ENCODE measurements around the gene CALM1. TPM values are rescaled to one million over a fixed set of nuclear protein-coding genes. Genes with fewer than 3 reads are reported as not detected.

CALM1 gene
- total RNA-seq, 2 donors from 2014 or later: 355 to 493 TPM

DNA sequence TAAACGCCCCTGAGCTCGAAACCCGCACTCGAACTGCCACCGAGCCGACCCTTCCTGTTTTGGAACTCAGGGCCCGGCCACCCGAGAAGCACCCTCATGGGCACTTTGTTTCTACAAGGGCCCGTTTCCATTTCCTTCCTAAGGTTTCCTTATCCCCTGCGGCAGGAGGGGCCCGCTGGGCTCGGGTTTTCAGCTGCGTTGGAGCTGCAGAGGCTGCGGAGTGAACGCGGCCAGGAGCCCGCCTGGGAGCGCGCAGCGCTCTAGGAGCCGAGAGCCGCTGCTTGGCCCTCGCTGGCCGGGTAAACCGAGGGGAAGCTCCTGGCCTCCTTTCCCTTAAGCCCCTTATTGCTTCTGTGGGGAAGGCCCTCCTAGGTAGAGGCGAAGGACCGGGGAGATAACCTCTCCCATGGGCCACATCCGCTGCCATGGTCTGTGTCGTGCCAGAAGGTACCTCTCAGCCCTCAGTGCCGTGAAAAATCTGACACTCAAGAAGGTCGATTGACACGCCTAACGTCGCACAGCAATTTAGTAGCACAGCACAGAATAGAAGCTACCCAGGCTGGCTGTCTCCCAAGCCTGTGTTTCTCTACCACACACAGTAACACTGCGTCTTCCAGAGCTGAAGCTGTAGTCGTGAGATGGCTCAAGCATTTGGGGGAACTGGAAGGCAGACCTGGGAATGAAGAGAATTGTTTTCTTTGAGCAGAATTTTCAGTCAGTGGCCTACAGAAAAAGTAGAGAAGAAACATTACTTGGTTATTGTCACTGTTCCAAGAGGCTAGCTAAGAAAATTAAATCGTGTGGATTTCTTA lies 12.9 kb upstream of the CALM1 start:
- Histone ChIP-seq H3K4me3 (peak overlapping the region; percentile 88), H3K36me3 (no peaks in the 10 kb centered on the region), H3K9me3 (no peaks in the 10 kb centered on the region), H3K27ac (peak overlapping the region; percentile 98 to 99), H3K4me1 (ENCODE audit: control insufficient read depth in 1 of 2, low read depth in 2 of 2) (peaks cover 11 to 32% of the 10 kb centered on the region in 2 donors), H3K27me3 (replicated peaks; ENCODE audit: insufficient read depth) (no peaks in the 10 kb centered on the region)
- TF ChIP-seq, protein P1, sequence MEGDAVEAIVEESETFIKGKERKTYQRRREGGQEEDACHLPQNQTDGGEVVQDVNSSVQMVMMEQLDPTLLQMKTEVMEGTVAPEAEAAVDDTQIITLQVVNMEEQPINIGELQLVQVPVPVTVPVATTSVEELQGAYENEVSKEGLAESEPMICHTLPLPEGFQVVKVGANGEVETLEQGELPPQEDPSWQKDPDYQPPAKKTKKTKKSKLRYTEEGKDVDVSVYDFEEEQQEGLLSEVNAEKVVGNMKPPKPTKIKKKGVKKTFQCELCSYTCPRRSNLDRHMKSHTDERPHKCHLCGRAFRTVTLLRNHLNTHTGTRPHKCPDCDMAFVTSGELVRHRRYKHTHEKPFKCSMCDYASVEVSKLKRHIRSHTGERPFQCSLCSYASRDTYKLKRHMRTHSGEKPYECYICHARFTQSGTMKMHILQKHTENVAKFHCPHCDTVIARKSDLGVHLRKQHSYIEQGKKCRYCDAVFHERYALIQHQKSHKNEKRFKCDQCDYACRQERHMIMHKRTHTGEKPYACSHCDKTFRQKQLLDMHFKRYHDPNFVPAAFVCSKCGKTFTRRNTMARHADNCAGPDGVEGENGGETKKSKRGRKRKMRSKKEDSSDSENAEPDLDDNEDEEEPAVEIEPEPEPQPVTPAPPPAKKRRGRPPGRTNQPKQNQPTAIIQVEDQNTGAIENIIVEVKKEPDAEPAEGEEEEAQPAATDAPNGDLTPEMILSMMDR (IDR thresholded peaks at IDR 0.05): no peak
- DNase-seq (ENCODE audit: low spot score): peak; percentile 28
- peak; percentile 9 for ATAC-seq (ENCODE audit: insufficient number of reproducible peaks, low FRiP score, low read depth)

DNA sequence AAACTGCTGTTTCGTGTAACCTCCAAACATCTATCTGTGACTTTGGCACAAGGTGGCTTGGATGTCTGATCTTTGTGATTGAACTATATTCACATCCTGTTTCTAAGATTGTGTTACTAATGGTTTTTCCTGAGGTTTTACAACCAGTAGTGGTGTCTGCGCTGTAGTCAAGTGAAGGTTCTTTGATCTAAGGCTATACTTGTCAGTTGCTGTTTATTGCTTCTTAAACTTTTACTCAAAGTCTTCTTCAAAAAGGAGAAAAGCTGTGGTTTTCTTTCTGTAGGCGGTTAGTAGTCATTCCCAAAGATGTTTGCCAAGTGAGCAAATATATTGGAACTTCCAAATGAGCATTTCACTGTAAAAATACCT lies 12.3 kb upstream of the CALM1 start:
- Histone ChIP-seq H3K4me1 (ENCODE audit: control insufficient read depth in 1 of 2, low read depth in 2 of 2) (peaks cover 11 to 32% of the 10 kb centered on the region in 2 donors), H3K27me3 (replicated peaks; ENCODE audit: insufficient read depth) (no peaks in the 10 kb centered on the region), H3K36me3 (no peaks in the 10 kb centered on the region), H3K4me3 (peak overlapping the region; percentile 88), H3K9me3 (no peaks in the 10 kb centered on the region), H3K27ac (peak overlapping the region; percentile 98 to 99)
- no peak for DNase-seq (ENCODE audit: low spot score)
- ATAC-seq (ENCODE audit: insufficient number of reproducible peaks, low FRiP score, low read depth): no peak
- TF ChIP-seq, protein P1 (IDR thresholded peaks at IDR 0.05): no peak

DNA sequence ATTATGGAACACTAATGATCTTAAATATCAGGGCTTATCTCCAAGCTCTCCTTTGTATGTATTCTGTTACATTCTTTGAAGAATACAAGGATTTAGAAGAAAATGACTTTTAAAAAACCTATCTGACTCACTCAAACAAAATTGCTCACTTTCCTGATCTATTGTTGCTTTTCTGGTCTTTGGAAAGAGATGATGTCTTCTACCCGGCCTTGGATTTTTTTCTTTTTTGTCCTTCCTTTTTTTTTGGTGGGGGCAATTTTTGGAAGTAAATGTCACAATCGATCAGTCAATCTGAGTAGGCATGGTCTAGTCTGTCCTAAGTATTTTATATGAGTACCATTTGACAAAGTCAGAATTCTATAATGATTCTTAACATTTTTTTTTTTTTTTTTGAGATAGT lies 10.5 kb upstream of the CALM1 start:
- peaks cover 11 to 26% of the 10 kb centered on the region in 2 donors for H3K4me1 ChIP-seq (ENCODE audit: control insufficient read depth in 1 of 2, low read depth in 2 of 2)
- DNase-seq (ENCODE audit: low spot score) (no peak), ATAC-seq (ENCODE audit: insufficient number of reproducible peaks, low FRiP score, low read depth) (no peak)
- H3K27me3 ChIP-seq (replicated peaks; ENCODE audit: insufficient read depth): no peaks in the 10 kb centered on the region
- H3K36me3 ChIP-seq: no peaks in the 10 kb centered on the region
- H3K4me3 ChIP-seq: no peak overlapping the region
- TF ChIP-seq, protein P1 (IDR thresholded peaks at IDR 0.05): no peak
- no peak overlapping the region for H3K27ac ChIP-seq
- no peaks in the 10 kb centered on the region for H3K9me3 ChIP-seq

DNA sequence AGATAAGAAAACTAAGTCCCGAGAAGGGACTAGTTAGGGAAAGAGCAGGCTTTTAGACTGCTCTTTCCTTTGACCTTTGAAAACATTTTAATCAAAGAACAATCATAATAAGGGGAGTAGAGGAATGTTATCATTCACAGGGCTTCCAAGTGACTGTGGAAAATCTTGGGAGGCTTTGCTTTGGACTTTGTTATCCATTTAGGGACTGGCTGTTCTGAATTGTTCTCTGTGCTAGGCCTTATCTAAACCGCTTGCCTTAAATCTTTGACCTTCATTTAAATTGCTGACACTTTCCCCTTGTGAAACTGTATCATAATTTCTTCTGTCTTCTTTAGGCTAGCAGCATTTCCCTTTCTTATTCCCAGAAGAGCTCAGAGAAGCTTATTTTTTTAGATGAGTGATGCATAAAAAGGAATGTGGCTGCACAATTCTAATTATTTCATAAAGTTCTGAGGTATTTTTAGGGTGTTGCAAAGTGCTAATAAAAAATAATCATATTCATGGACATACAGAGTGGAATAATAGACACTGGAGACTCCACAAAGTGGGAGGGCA lies 9.5 kb upstream of the CALM1 start:
- TF ChIP-seq, protein P1 (IDR thresholded peaks at IDR 0.05): no peak

DNA sequence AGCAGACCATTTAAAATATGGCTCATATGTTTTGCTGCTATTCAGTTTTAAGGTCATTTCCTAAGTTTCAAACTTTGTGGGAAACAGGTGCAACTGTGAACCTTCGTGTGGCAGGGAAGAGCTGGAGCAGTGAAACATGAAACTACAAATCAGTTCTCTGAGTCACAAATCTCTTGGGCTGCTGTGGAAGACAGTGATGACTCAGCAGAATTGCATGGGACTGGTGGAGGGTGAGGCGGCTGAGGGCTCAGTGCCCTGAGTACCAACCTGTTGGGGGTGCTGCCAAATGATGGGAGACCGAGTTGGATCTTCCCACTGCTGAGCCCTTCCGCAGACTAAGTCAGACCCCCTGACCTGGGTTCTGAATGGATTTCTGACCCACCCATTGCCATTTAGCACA lies 8.4 kb upstream of the CALM1 start:
- H3K4me3 ChIP-seq: no peak overlapping the region
- peaks cover 5 to 17% of the 10 kb centered on the region in 2 donors for H3K4me1 ChIP-seq (ENCODE audit: control insufficient read depth in 1 of 2, low read depth in 2 of 2)
- no peaks in the 10 kb centered on the region for H3K36me3 ChIP-seq
- DNase-seq (ENCODE audit: low spot score) (no peak), ATAC-seq (ENCODE audit: insufficient number of reproducible peaks, low FRiP score, low read depth) (no peak)
- H3K9me3 ChIP-seq: no peaks in the 10 kb centered on the region
- H3K27me3 ChIP-seq (replicated peaks; ENCODE audit: insufficient read depth): no peaks in the 10 kb centered on the region
- H3K27ac ChIP-seq: no peak overlapping the region
- TF ChIP-seq, protein P1 (IDR thresholded peaks at IDR 0.05): no peak

More for the DNA sequence above, 9.5 kb upstream of the CALM1 start:
- Histone ChIP-seq H3K9me3 (no peaks in the 10 kb centered on the region), H3K36me3 (no peaks in the 10 kb centered on the region), H3K27me3 (replicated peaks; ENCODE audit: insufficient read depth) (no peaks in the 10 kb centered on the region), H3K27ac (peak overlapping the region in 1 of 2 donors; percentile 3), H3K4me3 (no peak overlapping the region), H3K4me1 (ENCODE audit: control insufficient read depth in 1 of 2, low read depth in 2 of 2) (peaks cover 5 to 17% of the 10 kb centered on the region in 2 donors)
- DNase-seq (ENCODE audit: low spot score): no peak
- ATAC-seq (ENCODE audit: insufficient number of reproducible peaks, low FRiP score, low read depth): no peak

All from thoracic aorta (tissue), 2 donors.